Measurements from ENCODE around the gene PLIN3.

Gene PLIN3

DNA sequence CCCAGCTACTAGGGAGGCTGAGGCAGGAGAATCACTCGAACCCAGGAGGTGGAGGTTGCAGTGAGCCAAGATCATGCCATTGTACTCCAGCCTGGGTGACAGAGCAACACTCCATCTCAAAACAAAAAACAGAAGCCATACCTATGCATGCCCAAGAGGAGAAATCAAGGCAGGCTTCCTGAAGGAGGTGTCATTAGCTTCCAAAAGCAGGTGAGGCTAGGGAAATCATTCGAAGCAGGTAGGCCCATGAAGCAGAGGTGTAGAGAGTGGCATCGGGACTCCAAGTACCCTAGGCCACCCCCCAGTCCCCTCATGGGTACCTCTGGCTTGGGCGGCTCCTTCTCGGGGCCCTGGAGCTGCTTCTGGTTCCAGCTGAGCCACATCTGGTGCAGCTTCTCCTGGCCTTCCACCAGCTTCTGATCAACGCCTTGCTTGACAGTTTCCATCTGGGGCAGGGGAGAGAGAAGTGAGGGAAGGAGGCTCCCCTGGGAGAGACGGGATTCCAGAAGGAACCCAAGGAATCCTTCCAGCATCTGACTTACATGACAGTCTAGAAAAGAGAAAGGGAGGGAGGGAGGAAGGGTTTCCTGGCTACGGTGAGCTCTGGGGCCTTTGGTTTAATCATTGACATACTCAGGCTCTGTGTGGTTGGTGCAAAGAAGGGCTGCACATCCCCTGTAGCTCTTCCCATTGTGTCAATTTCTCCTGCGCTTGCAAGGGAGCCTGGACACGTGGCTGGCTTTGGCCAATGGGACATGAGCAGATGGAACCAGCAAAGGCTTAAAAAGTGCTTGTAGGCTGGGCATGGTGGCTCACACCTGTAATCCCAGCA, 22.9 kb downstream of the PLIN3 start:
- H3K4me3 ChIP-seq (ENCODE audit: low read depth, low read length), result no peak overlapping the region
- ChIA-PET POLR2A (no interaction called here), CTCF (interaction anchor here (1.0 to 12.7 kb wide), 4 partner anchors 7 to 186 kb away, joined by 4 to 171 read pairs (median 6); no protein-coding TSS in a partner anchor)
- no peaks in the 10 kb centered on the region for H3K4me1 ChIP-seq (ENCODE audit: control insufficient read depth, insufficient read depth, low read length)
- no peaks in the 10 kb centered on the region for H3K9me3 ChIP-seq (ENCODE audit: control insufficient read depth, insufficient read depth, low read depth, low read length)
- H3K27ac ChIP-seq (ENCODE audit: extremely low read depth, low read depth, low read length), result no peak overlapping the region
- TF ChIP-seq ZNF223 (tag by site-specific recombination; IDR thresholded peaks at IDR 0.05), result no peak
- TF ChIP-seq, protein P1, sequence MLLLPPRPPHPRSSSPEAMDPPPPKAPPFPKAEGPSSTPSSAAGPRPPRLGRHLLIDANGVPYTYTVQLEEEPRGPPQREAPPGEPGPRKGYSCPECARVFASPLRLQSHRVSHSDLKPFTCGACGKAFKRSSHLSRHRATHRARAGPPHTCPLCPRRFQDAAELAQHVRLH (tag by site-specific recombination; IDR thresholded peaks at IDR 0.05), result peak; percentile 42; the same call in 1 of the 2 replicates
- H3K36me3 ChIP-seq (ENCODE audit: control insufficient read depth in 2 of 2, insufficient read depth in 1 of 2, low read length in 2 of 2), result peaks cover 3 to 32% of the 10 kb centered on the region in 2 experiments; a peak in 2 of 3 replicates

DNA sequence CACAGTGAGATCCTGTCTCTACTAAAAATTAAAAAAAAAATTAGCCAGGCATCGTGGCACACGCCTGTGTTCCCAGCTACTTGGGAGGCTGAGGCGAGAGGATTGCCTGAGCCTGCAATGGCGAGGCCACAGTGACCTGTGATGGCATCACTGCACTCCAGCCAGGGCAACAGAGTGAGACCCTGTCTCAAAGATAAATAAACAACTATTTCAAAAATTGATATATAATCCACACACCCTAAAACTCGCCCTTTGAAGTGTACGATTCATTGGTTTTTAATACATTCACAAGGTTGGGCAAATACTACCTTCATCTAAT, 23.9 kb downstream of the PLIN3 start:
- Histone ChIP-seq H3K4me3 (ENCODE audit: low read depth, low read length) (no peak overlapping the region), H3K27ac (ENCODE audit: extremely low read depth, low read depth, low read length) (no peak overlapping the region), H3K36me3 (ENCODE audit: control insufficient read depth in 2 of 2, insufficient read depth in 1 of 2, low read length in 2 of 2) (peaks cover 0 to 35% of the 10 kb centered on the region in 2 experiments; a peak in 2 of 3 replicates), H3K9me3 (ENCODE audit: control insufficient read depth, insufficient read depth, low read depth, low read length) (no peaks in the 10 kb centered on the region), H3K4me1 (ENCODE audit: control insufficient read depth, insufficient read depth, low read length) (no peaks in the 10 kb centered on the region)
- POLR2A ChIA-PET, result no interaction called here
- CTCF ChIA-PET, result interaction anchor here (1.0 to 12.7 kb wide), 4 partner anchors 8 to 187 kb away, joined by 4 to 171 read pairs (median 6); no protein-coding TSS in a partner anchor
- 0 out of 2 replicates have a peak, but pooled peaks have one; percentile 0 for TF ChIP-seq ZNF623 (tag by site-specific recombination; IDR thresholded peaks at IDR 0.05)
- TF ChIP-seq, protein P2, sequence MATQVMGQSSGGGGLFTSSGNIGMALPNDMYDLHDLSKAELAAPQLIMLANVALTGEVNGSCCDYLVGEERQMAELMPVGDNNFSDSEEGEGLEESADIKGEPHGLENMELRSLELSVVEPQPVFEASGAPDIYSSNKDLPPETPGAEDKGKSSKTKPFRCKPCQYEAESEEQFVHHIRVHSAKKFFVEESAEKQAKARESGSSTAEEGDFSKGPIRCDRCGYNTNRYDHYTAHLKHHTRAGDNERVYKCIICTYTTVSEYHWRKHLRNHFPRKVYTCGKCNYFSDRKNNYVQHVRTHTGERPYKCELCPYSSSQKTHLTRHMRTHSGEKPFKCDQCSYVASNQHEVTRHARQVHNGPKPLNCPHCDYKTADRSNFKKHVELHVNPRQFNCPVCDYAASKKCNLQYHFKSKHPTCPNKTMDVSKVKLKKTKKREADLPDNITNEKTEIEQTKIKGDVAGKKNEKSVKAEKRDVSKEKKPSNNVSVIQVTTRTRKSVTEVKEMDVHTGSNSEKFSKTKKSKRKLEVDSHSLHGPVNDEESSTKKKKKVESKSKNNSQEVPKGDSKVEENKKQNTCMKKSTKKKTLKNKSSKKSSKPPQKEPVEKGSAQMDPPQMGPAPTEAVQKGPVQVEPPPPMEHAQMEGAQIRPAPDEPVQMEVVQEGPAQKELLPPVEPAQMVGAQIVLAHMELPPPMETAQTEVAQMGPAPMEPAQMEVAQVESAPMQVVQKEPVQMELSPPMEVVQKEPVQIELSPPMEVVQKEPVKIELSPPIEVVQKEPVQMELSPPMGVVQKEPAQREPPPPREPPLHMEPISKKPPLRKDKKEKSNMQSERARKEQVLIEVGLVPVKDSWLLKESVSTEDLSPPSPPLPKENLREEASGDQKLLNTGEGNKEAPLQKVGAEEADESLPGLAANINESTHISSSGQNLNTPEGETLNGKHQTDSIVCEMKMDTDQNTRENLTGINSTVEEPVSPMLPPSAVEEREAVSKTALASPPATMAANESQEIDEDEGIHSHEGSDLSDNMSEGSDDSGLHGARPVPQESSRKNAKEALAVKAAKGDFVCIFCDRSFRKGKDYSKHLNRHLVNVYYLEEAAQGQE (tag by site-specific recombination; IDR thresholded peaks at IDR 0.05), result no peak
- TF ChIP-seq, protein P3, sequence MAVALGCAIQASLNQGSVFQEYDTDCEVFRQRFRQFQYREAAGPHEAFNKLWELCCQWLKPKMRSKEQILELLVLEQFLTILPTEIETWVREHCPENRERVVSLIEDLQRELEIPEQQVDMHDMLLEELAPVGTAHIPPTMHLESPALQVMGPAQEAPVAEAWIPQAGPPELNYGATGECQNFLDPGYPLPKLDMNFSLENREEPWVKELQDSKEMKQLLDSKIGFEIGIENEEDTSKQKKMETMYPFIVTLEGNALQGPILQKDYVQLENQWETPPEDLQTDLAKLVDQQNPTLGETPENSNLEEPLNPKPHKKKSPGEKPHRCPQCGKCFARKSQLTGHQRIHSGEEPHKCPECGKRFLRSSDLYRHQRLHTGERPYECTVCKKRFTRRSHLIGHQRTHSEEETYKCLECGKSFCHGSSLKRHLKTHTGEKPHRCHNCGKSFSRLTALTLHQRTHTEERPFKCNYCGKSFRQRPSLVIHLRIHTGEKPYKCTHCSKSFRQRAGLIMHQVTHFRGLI (tag by site-specific recombination; IDR thresholded peaks at IDR 0.05), result no peak
- TF ChIP-seq ZNF121 (tag by site-specific recombination; IDR thresholded peaks at IDR 0.05), result peak; percentile 97
- TF ChIP-seq, protein P4, sequence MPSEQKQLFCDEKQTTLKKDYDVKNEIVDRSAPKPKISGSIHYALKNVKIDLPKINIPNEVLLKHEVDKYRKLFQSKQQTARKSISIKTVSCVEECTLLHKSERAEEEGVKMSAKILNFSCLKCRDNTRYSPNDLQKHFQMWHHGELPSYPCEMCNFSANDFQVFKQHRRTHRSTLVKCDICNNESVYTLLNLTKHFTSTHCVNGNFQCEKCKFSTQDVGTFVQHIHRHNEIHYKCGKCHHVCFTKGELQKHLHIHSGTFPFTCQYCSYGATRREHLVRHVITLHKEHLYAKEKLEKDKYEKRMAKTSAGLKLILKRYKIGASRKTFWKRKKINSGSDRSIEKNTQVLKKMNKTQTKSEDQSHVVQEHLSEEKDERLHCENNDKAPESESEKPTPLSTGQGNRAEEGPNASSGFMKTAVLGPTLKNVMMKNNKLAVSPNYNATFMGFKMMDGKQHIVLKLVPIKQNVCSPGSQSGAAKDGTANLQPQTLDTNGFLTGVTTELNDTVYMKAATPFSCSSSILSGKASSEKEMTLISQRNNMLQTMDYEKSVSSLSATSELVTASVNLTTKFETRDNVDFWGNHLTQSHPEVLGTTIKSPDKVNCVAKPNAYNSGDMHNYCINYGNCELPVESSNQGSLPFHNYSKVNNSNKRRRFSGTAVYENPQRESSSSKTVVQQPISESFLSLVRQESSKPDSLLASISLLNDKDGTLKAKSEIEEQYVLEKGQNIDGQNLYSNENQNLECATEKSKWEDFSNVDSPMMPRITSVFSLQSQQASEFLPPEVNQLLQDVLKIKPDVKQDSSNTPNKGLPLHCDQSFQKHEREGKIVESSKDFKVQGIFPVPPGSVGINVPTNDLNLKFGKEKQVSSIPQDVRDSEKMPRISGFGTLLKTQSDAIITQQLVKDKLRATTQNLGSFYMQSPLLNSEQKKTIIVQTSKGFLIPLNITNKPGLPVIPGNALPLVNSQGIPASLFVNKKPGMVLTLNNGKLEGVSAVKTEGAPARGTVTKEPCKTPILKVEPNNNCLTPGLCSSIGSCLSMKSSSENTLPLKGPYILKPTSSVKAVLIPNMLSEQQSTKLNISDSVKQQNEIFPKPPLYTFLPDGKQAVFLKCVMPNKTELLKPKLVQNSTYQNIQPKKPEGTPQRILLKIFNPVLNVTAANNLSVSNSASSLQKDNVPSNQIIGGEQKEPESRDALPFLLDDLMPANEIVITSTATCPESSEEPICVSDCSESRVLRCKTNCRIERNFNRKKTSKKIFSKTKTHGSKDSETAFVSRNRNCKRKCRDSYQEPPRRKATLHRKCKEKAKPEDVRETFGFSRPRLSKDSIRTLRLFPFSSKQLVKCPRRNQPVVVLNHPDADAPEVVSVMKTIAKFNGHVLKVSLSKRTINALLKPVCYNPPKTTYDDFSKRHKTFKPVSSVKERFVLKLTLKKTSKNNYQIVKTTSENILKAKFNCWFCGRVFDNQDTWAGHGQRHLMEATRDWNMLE (tag by site-specific recombination; conservative IDR thresholded peaks at IDR 0.05; ENCODE audit: low read depth), result peak; percentile 3; the same call in 1 of the 2 replicates

DNA sequence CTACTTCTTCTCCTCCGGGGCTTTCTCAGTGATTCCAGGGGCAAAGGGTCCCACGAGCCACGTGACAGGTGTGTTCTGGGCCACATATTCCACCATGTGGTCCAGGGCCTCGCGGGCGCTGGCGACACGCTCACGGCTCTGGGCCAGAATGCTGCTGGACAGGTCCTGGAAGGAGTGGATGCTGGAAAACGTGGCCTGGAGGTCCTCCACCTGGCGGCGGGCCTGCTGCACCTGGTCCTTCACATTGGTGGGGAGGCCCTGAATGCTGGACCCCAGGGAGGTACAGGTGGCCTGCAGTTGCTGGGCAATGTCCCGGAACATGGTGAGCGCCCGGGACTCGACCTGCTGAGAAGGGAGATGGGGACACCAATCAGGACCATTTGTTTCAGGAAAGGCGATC, 28.3 kb downstream of the PLIN3 start:
- ChIA-PET CTCF (interaction anchor here (0.6 to 2.0 kb wide), 3 partner anchors 13 to 433 kb away, joined by 3 to 10 read pairs (median 6); no protein-coding TSS in a partner anchor), POLR2A (no interaction called here)
- no peak for TF ChIP-seq ZNF2 (tag by site-specific recombination; IDR thresholded peaks at IDR 0.05)
- TF ChIP-seq ZBTB1 (tag by site-specific recombination; IDR thresholded peaks at IDR 0.05), result no peak
- no peak for TF ChIP-seq ZNF211 (tag by site-specific recombination; IDR thresholded peaks at IDR 0.05; ENCODE audit: low read depth)
- no peak for TF ChIP-seq ZNF701 (tag by site-specific recombination; IDR thresholded peaks at IDR 0.05)
- TF ChIP-seq GFI1B (tag by site-specific recombination; IDR thresholded peaks at IDR 0.05), result no peak
- TF ChIP-seq MZF1 (tag by site-specific recombination; IDR thresholded peaks at IDR 0.05; ENCODE audit: borderline replicate concordance), result no peak
- no peak for TF ChIP-seq ZNF146 (tag by site-specific recombination; IDR thresholded peaks at IDR 0.05)
- TF ChIP-seq ZNF311 (tag by site-specific recombination; IDR thresholded peaks at IDR 0.05; ENCODE audit: borderline replicate concordance), result no peak
- no peak for TF ChIP-seq ZNF274 (IDR thresholded peaks at IDR 0.05; ENCODE audit: low read length)
- TF ChIP-seq ZNF274 (tag by site-specific recombination; IDR thresholded peaks at IDR 0.05; ENCODE audit: borderline replicate concordance), result no peak
- TF ChIP-seq KLF7 (tag by site-specific recombination; IDR thresholded peaks at IDR 0.05; ENCODE audit: borderline replicate concordance), result no peak
- TF ChIP-seq ZNF529 (tag by site-specific recombination; IDR thresholded peaks at IDR 0.05; ENCODE audit: insufficient replicate concordance), result no peak
- TF ChIP-seq ZNF555 (tag by site-specific recombination; conservative IDR thresholded peaks at IDR 0.05), result no peak

More for the DNA sequence above, 28.3 kb downstream of the PLIN3 start:
- no peak overlapping the region for H3K4me3 ChIP-seq (ENCODE audit: low read depth, low read length)
- peaks cover 0 to 23% of the 10 kb centered on the region in 2 experiments; a peak in 2 of 3 replicates for H3K36me3 ChIP-seq (ENCODE audit: control insufficient read depth in 2 of 2, insufficient read depth in 1 of 2, low read length in 2 of 2)
- no peaks in the 10 kb centered on the region for H3K4me1 ChIP-seq (ENCODE audit: control insufficient read depth, insufficient read depth, low read length)
- no peak overlapping the region for H3K27ac ChIP-seq (ENCODE audit: extremely low read depth, low read depth, low read length)
- no peaks in the 10 kb centered on the region for H3K9me3 ChIP-seq (ENCODE audit: control insufficient read depth, insufficient read depth, low read depth, low read length)
